ENCODE results near the gene TNFRSF17. TPM values are rescaled to one million over a fixed set of nuclear protein-coding genes. Genes with fewer than 3 reads are reported as not detected.

Gene TNFRSF17
- total and polyA plus RNA-seq, 2 of the 13 experiments (the other 11 are each of a cell fraction or from before 2014, with no cell fraction given), result not detected

GRCh38 chr16:11977376-11978041 lies 12.5 kb downstream of the TNFRSF17 start (continued):
- TF ChIP-seq TCF7L2 (IDR thresholded peaks at IDR 0.05; ENCODE audit: low read depth, low read length), result no peak
- TF ChIP-seq POLR2AphosphoS2 (IDR thresholded peaks at IDR 0.05; ENCODE audit: low read depth, low read length), result no peak
- TF ChIP-seq GATA4 (IDR thresholded peaks at IDR 0.05; ENCODE audit: borderline replicate concordance, low read depth), result no peak
- no peak for TF ChIP-seq ZNF484 (CRISPR knock-in tag; IDR thresholded peaks at IDR 0.05; ENCODE audit: borderline replicate concordance, low read depth)
- no peak for TF ChIP-seq ARID2 (CRISPR knock-in tag; IDR thresholded peaks at IDR 0.05; ENCODE audit: borderline replicate concordance)
- no peak for TF ChIP-seq ZNF619 (CRISPR knock-in tag; IDR thresholded peaks at IDR 0.05)
- no peak for TF ChIP-seq ZNF615 (CRISPR knock-in tag; IDR thresholded peaks at IDR 0.05; ENCODE audit: borderline replicate concordance)
- TF ChIP-seq ZNF253 (CRISPR knock-in tag; IDR thresholded peaks at IDR 0.05; ENCODE audit: borderline replicate concordance), result no peak
- TF ChIP-seq NR3C1 (CRISPR knock-in tag; IDR thresholded peaks at IDR 0.05), result no peak
- TF ChIP-seq ZNF10 (CRISPR knock-in tag; IDR thresholded peaks at IDR 0.05; ENCODE audit: borderline replicate concordance, low read depth), result no peak
- no peak for TF ChIP-seq MAF1 (CRISPR knock-in tag; IDR thresholded peaks at IDR 0.05; ENCODE audit: borderline replicate concordance)
- TF ChIP-seq, protein P1, sequence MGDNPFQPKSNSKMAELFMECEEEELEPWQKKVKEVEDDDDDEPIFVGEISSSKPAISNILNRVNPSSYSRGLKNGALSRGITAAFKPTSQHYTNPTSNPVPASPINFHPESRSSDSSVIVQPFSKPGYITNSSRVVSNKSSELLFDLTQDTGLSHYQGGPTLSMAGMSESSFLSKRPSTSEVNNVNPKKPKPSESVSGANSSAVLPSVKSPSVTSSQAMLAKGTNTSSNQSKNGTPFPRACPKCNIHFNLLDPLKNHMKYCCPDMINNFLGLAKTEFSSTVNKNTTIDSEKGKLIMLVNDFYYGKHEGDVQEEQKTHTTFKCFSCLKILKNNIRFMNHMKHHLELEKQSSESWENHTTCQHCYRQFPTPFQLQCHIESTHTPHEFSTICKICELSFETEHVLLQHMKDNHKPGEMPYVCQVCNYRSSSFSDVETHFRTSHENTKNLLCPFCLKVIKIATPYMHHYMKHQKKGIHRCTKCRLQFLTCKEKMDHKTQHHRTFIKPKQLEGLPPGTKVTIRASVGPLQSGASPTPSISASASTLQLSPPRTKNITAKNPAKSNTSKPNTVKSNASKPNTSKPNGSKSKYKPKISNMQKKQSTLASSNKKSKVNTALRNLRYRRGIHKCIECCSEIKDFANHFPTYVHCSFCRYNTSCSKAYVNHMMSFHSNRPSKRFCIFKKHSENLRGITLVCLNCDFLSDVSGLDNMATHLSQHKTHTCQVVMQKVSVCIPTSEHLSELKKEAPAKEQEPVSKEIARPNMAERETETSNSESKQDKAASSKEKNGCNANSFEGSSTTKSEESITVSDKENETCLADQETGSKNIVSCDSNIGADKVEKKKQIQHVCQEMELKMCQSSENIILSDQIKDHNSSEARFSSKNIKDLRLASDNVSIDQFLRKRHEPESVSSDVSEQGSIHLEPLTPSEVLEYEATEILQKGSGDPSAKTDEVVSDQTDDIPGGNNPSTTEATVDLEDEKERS (CRISPR knock-in tag; IDR thresholded peaks at IDR 0.05), result 0 out of 2 replicates have a peak, but pooled peaks have one; percentile 15
- TF ChIP-seq HDAC1 (CRISPR knock-in tag; IDR thresholded peaks at IDR 0.05), result no peak
- TF ChIP-seq ZNF235 (CRISPR knock-in tag; IDR thresholded peaks at IDR 0.05; ENCODE audit: borderline replicate concordance), result no peak
- no peak for TF ChIP-seq ARID4A (CRISPR knock-in tag; IDR thresholded peaks at IDR 0.05; ENCODE audit: borderline replicate concordance)
- no peak for TF ChIP-seq SMAD9 (CRISPR knock-in tag; IDR thresholded peaks at IDR 0.05)
- TF ChIP-seq KDM6A (CRISPR knock-in tag; IDR thresholded peaks at IDR 0.05; ENCODE audit: low read depth), result no peak
- TF ChIP-seq SMAD3 (CRISPR knock-in tag; IDR thresholded peaks at IDR 0.05), result no peak
- TF ChIP-seq PHF8 (CRISPR knock-in tag; IDR thresholded peaks at IDR 0.05), result no peak
- no peak for TF ChIP-seq MYPOP (CRISPR knock-in tag; IDR thresholded peaks at IDR 0.05)
- 0 out of 2 replicates have a peak, but pooled peaks have one; percentile 10 for TF ChIP-seq ZFP41 (CRISPR knock-in tag; IDR thresholded peaks at IDR 0.05; ENCODE audit: borderline replicate concordance)
- TF ChIP-seq HCFC1 (IDR thresholded peaks at IDR 0.05; ENCODE audit: low read depth, low read length), result no peak

Data from HepG2 (cell line).